NCI-H345 (cell line): ENCODE data around the gene UBXN2A.

ENCODE experiments used
- DNase-seq: peaks from one replicate; lab custom pipeline; 2025; lab: John Stamatoyannopoulos, UW

The UBXN2A gene

GRCh38 chr2:23939987-23940717 is at the start of gene UBXN2A:
TSS of gene UBXN2A (plus strand) at chr2:23940463. CDS start at chr2:23958315, 17,852 bp downstream.
- peak; percentile 95 for DNase-seq

GRCh38 chr2:23900133-23900532 is 40.1 kb upstream of the UBXN2A start:
- no peak for DNase-seq

GRCh38 chr2:23900541-23901322 is 39.5 kb upstream of the UBXN2A start:
- DNase-seq: no peak

- no peak for DNase-seq
These were observed 38.1 kb upstream of the UBXN2A start for GRCh38 chr2:23901966-23902846.

GRCh38 chr2:23903034-23903433 is 37.2 kb upstream of the UBXN2A start:
- no peak for DNase-seq

- DNase-seq: no peak
These were observed 36.0 kb upstream of the UBXN2A start for GRCh38 chr2:23904215-23904614.

GRCh38 chr2:23904692-23905091 is 35.6 kb upstream of the UBXN2A start:
- no peak for DNase-seq

GRCh38 chr2:23905155-23905554 is 35.1 kb upstream of the UBXN2A start:
- DNase-seq: no peak

- DNase-seq: no peak
These were observed 28.2 kb upstream of the UBXN2A start for GRCh38 chr2:23912054-23912453.

- no peak for DNase-seq
These were observed 24.9 kb upstream of the UBXN2A start for GRCh38 chr2:23915327-23915726.

- peak; percentile 62 for DNase-seq
These were observed 23.4 kb upstream of the UBXN2A start for GRCh38 chr2:23916727-23917405.

GRCh38 chr2:23918837-23919489 is 21.3 kb upstream of the UBXN2A start:
- no peak for DNase-seq

- no peak for DNase-seq
These were observed 15.5 kb upstream of the UBXN2A start for GRCh38 chr2:23924589-23925359.

GRCh38 chr2:23925702-23926289 is 14.5 kb upstream of the UBXN2A start:
- DNase-seq: peak; percentile 45

- peak; percentile 43 for DNase-seq
These were observed 13.9 kb upstream of the UBXN2A start for GRCh38 chr2:23926290-23926749.

- peak; percentile 98 for DNase-seq
These were observed 13.3 kb upstream of the UBXN2A start, which contains the start of gene ATAD2B for GRCh38 chr2:23926750-23927571. TSS of gene ATAD2B (minus strand) at chr2:23927123. CDS start at chr2:23926770, 353 bp downstream.

- DNase-seq: no peak
These were observed 6.0 kb upstream of the UBXN2A start for GRCh38 chr2:23934259-23934658.

GRCh38 chr2:23940718-23941620 is 706 bp downstream of the UBXN2A start:
- peak; percentile 43 for DNase-seq
